Neural cell (in vitro differentiated cells): ENCODE results near the gene SH3PXD2B.

Source experiments
- CTCF ChIP-seq: fragments of 450-650 bp; IDR thresholded peaks from 2 replicates; pipeline ENCODE4 v1.5.1; 2014; ENCODE audit warnings: antibody characterized with exemption, mild to moderate bottlenecking, moderate library complexity; ENCODE audit not compliant: poor library complexity, severe bottlenecking
- EP300 ChIP-seq: fragments of 450-650 bp; conservative IDR thresholded peaks from 2 replicates; pipeline ENCODE4 v1.6.1; 2014; ENCODE audit warnings: antibody characterized with exemption, mild to moderate bottlenecking, moderate library complexity; ENCODE audit not compliant: poor library complexity, severe bottlenecking
- EZH2 ChIP-seq: fragments of 200-600, 300-800 bp; shearing (Covaris generic), sonication (generic); IDR thresholded peaks from 2 replicates; pipeline ENCODE4 v1.6.1; 2014; ENCODE audit warnings: antibody characterized with exemption, low read length, borderline replicate concordance, mild to moderate bottlenecking; ENCODE audit not compliant: insufficient read depth, poor library complexity, severe bottlenecking
- RAD21 ChIP-seq: fragments of 450-650 bp; conservative IDR thresholded peaks from 2 replicates; pipeline ENCODE4 v1.6.1; 2014; ENCODE audit warnings: antibody characterized with exemption, mild to moderate bottlenecking, moderate library complexity
- REST ChIP-seq: IDR thresholded peaks from 2 replicates; pipeline ENCODE4 v1.6.1; 2012; ENCODE audit warnings: borderline replicate concordance
- SMC3 ChIP-seq: fragments of 450-650 bp; conservative IDR thresholded peaks from 2 replicates; pipeline ENCODE4 v1.6.1; 2014; ENCODE audit warnings: antibody characterized with exemption, mild to moderate bottlenecking, moderate library complexity; ENCODE audit not compliant: poor library complexity
- TAF1 ChIP-seq: IDR thresholded peaks from 2 replicates; pipeline ENCODE4 v1.6.1; 2012; ENCODE audit warnings: low read depth

- TF ChIP-seq CTCF: no peak
- no peak for TF ChIP-seq EP300
- TF ChIP-seq EZH2: no peak
- no peak for TF ChIP-seq TAF1
- no peak for TF ChIP-seq REST
- no peak for TF ChIP-seq RAD21
- no peak for TF ChIP-seq SMC3
Observed at GRCh38 chr5:172456076-172456722, 1.9 kb upstream of the SH3PXD2B start.
